Stimulated activated naive CD8-positive, alpha-beta T cell treated with anti-CD3 and anti-CD28 coated beads, Interleukin-15, amount 100 ng/mL, for 72 hours (primary cell): ENCODE results near the gene KL.
A peak's percentile ranks its signal among the peaks of the same experiment; 100 is the strongest.

ENCODE experiments used
- ATAC-seq: fragments of 150-1000 bp; cut with Tn5 transposase; 2 replicates; pipeline ENCODE4 v1.10.0; 2021; ENCODE audit warnings: mild to moderate bottlenecking, moderate library complexity
- DNase-seq, 2 donors: peaks; one replicate each; pipeline ENCODE4 v3.0.0; 2021 to 2022
- H3K27ac Mint-ChIP-seq, 2 donors: one replicate each; pipeline ENCODE4 v1.8.0; 2022; ENCODE audit warnings: mild to moderate bottlenecking in 2 of 2, mixed read lengths in 2 of 2, moderate library complexity in 2 of 2
- H3K27me3 Mint-ChIP-seq: one replicate; pipeline ENCODE4 v1.8.0; 2022; ENCODE audit warnings: mixed read lengths
- H3K4me1 Mint-ChIP-seq: one replicate; pipeline ENCODE4 v1.8.0; 2022; ENCODE audit warnings: mild to moderate bottlenecking, mixed read lengths
- H3K4me3 Mint-ChIP-seq, 2 donors: one replicate each; pipeline ENCODE4 v1.8.0; 2022; ENCODE audit warnings: mild to moderate bottlenecking in 2 of 2, mixed read lengths in 2 of 2, moderate library complexity in 1 of 2
- H3K9me3 Mint-ChIP-seq, 2 donors: one replicate each; pipeline ENCODE4 v1.8.0; 2022; ENCODE audit warnings: mixed read lengths in 2 of 2

Gene KL

GRCh38 chr13:33017323-33017929 is 1.2 kb downstream of the KL start:
- peaks cover 78% of the 10 kb centered on the region for H3K27me3 Mint-ChIP-seq
- H3K27ac Mint-ChIP-seq: peak overlapping the region in 1 of 2 donors; percentile 49
- no peaks in the 10 kb centered on the region for H3K9me3 Mint-ChIP-seq

DNA sequence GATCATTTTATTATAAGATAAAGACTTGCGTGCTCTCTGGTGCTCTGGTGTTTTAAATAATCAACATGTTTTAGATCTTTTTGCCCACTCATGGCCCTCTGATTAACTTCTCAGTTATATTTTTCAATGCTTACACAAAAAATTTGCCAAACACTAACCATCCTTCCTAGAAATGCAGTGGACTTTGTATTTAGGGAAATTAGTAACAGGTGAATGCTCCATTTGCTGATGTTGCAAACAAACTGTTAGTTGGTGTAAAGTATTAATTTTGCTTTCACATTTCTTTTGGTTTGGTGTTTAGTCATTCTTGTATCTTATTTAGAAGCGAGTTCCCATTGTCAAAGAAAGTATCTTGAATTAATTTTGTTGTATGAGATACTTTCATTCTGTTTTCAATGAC is 2.7 kb downstream of the KL start:
- Mint-ChIP-seq H3K4me3 (no peak overlapping the region), H3K27me3 (peaks cover 75% of the 10 kb centered on the region), H3K4me1 (peaks cover 19% of the 10 kb centered on the region), H3K9me3 (no peaks in the 10 kb centered on the region), H3K27ac (no peak overlapping the region)
- no peak for DNase-seq
- ATAC-seq: no peak

More at GRCh38 chr13:33017323-33017929, 1.2 kb downstream of the KL start:
- DNase-seq (peak; percentile 55 to 75), ATAC-seq (peak; percentile 93)
- Mint-ChIP-seq H3K4me1 (peaks cover 19% of the 10 kb centered on the region), H3K4me3 (peak overlapping the region; percentile 81 to 83)

GRCh38 chr13:33022986-33023385 is 6.8 kb downstream of the KL start:
- no peaks in the 10 kb centered on the region for H3K9me3 Mint-ChIP-seq
- H3K4me3 Mint-ChIP-seq: no peak overlapping the region
- ATAC-seq: no peak
- no peak overlapping the region for H3K27ac Mint-ChIP-seq
- no peaks in the 10 kb centered on the region for H3K4me1 Mint-ChIP-seq
- peaks cover 80% of the 10 kb centered on the region for H3K27me3 Mint-ChIP-seq
- DNase-seq: no peak

DNA sequence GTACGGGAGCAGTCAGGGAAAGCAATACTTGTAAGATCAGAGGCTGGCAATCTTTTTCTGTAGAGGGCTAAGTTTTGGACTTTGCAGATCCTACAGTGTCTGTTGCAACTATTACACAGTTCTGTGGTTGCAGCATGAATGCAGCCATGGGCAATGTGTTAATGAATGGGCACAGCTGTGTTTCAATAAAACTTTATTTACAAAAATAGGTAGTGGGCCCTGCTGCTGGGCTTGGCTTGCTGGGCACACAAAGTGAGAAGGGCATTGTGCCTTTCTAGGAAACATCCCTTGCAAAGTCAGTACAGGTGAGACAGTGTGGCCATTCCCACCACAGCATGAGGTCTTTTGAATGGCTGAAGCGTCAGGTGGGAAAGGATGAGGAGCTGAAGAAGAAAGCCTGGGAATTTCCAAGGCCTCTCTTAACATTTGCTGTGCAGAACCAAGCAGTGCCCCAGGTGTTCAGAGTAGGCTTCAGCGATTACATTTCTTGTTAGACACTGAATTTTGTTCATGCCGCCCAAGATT is 9.1 kb downstream of the KL start:
- DNase-seq (no peak), ATAC-seq (no peak)
- Mint-ChIP-seq H3K27ac (no peak overlapping the region), H3K27me3 (peaks cover 68% of the 10 kb centered on the region), H3K4me3 (no peak overlapping the region), H3K4me1 (no peaks in the 10 kb centered on the region), H3K9me3 (no peaks in the 10 kb centered on the region)

GRCh38 chr13:33026489-33027152 is 10.4 kb downstream of the KL start:
- Mint-ChIP-seq H3K27ac (no peak overlapping the region), H3K27me3 (peaks cover 68% of the 10 kb centered on the region), H3K4me1 (no peaks in the 10 kb centered on the region), H3K4me3 (no peak overlapping the region), H3K9me3 (no peaks in the 10 kb centered on the region)
- no peak for ATAC-seq
- DNase-seq: no peak

GRCh38 chr13:33028620-33029019 is 12.4 kb downstream of the KL start:
- peaks cover 7% of the 10 kb centered on the region for H3K4me1 Mint-ChIP-seq
- H3K27ac Mint-ChIP-seq: no peak overlapping the region
- peaks cover 70% of the 10 kb centered on the region for H3K27me3 Mint-ChIP-seq
- H3K4me3 Mint-ChIP-seq: no peak overlapping the region
- peaks cover 0 to 13% of the 10 kb centered on the region in 2 donors for H3K9me3 Mint-ChIP-seq
- DNase-seq (no peak), ATAC-seq (no peak)

GRCh38 chr13:33031277-33031676 is 15.1 kb downstream of the KL start:
- Mint-ChIP-seq H3K9me3 (peaks cover 0 to 14% of the 10 kb centered on the region in 2 donors), H3K27me3 (peaks cover 51% of the 10 kb centered on the region), H3K4me3 (no peak overlapping the region), H3K4me1 (peaks cover 8% of the 10 kb centered on the region), H3K27ac (no peak overlapping the region)
- no peak for ATAC-seq
- no peak for DNase-seq

GRCh38 chr13:33032037-33032625 is 15.9 kb downstream of the KL start:
- H3K4me1 Mint-ChIP-seq: peaks cover 8% of the 10 kb centered on the region
- no peak overlapping the region for H3K4me3 Mint-ChIP-seq
- H3K27ac Mint-ChIP-seq: no peak overlapping the region
- peaks cover 43% of the 10 kb centered on the region for H3K27me3 Mint-ChIP-seq
- no peak for ATAC-seq
- H3K9me3 Mint-ChIP-seq: peaks cover 0 to 14% of the 10 kb centered on the region in 2 donors
- no peak for DNase-seq

DNA sequence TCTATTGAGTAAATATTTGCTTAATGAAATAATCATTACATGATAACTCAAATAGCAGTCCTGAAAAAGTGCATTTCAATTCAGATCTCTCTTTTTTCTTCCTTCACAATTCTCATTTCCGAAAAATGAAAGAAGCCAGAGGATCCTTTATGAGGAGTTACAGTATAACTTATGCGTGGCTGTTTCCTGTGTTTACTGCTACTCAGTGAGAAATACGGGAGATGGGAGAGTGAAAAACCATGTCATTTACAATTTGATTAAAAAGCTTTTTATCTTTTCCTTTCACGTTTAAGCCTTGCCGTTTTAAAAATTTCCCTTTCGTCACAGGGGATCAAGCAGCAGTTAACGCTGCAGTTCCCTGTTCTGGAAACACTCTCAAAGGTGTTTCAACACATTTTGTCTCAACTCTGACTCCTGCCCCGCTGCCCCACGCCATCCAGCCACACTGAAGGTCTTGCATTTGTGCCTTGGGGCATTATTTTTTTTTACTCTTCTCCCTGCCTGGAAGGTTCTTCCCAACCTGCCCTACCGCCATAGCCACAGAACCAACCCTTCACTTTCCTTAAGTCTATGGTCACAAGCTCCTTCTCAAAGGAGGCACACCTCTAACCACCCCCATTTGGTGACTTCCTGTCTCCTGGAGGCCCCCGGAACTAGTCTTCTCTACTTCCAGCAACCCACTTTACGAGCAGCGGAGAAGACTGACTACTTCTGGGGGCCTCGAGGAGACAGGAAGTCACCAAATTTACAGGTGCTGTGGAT is 17.0 kb downstream of the KL start:
- peak overlapping the region; percentile 82 to 87 for H3K4me3 Mint-ChIP-seq
- H3K27ac Mint-ChIP-seq: peak overlapping the region; percentile 94 to 98
- DNase-seq (peak; percentile 35 to 52), ATAC-seq (peak; percentile 95)
- peaks cover 32% of the 10 kb centered on the region for H3K27me3 Mint-ChIP-seq
- H3K9me3 Mint-ChIP-seq: peaks cover 0 to 14% of the 10 kb centered on the region in 2 donors
- peaks cover 8% of the 10 kb centered on the region for H3K4me1 Mint-ChIP-seq

DNA sequence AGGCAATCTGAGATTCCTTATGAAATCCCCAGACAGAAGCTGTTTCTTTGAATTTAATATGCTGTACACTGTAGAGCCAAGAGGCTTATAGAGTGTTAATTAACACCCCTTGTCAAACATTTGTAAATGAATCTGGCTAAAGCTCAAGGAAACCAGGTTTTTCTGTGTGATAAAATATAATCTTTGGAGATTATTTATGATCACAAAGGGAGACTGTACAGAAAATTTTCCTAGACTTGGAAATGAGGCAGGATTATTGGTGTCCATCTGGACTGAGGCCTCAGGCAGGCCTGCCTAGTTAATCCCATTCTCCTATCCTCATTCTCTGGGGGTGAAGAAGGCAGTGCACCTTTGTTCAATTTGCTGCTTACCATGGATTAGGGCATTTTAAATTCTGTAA is 17.8 kb downstream of the KL start:
- Mint-ChIP-seq H3K4me1 (peaks cover 8% of the 10 kb centered on the region), H3K27ac (peak overlapping the region; percentile 15 to 56), H3K9me3 (peaks cover 0 to 14% of the 10 kb centered on the region in 2 donors), H3K27me3 (peaks cover 26% of the 10 kb centered on the region), H3K4me3 (peak overlapping the region in 1 of 2 donors; percentile 87)
- ATAC-seq (no peak), DNase-seq (no peak)

DNA sequence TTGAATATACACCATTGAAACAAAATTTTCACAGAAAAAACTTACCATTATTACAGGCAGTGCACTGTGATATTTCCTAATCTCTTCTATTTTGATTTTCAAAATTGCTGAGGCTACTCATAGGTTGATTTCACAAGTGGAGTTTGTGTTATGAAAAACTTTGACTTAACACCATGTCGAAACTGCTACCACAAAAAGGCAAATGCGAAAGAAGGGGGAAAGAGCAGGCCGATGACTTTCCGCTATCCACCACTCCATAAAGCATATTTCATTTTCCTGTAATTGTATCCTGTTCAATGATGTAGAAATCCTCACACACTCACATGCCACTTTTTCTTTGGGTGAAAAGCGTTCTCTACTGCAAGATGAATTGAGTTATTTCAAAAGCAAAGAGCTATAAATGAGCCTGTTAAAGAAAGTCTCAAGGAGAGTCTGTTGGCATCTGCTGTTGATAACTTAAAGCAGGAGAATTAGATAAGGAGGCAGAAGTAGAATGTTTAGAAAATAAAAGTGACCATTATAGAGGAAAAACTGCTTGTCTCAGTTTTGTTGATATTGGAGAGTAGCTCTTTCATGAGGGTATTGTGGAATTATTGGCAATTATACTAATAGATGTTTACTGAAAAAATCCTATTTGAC is 18.8 kb downstream of the KL start:
- Mint-ChIP-seq H3K27ac (peak overlapping the region in 1 of 2 donors; percentile 19), H3K27me3 (peaks cover 35% of the 10 kb centered on the region), H3K4me1 (peaks cover 8% of the 10 kb centered on the region), H3K9me3 (peaks cover 0 to 14% of the 10 kb centered on the region in 2 donors), H3K4me3 (peak overlapping the region in 1 of 2 donors; percentile 87)
- no peak for ATAC-seq
- DNase-seq: no peak

DNA sequence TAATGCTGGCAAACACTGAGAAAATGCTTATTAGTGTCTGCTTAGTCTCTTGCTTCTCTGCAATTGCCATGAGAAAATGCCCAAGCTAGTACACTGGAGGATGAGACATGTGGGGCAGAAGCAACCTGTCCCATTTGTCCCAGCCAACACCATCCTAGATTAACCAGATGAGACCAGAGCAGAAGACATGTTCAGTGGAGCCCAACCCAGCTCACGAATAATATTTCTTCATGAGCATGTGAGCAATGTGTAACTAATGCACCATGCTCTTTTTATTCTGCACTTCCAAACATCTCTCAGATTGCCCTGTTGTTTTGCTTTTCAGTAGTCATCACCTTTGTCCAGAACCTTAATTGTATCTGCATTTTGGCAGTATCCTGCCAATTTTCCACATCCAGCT is 21.4 kb downstream of the KL start:
- Mint-ChIP-seq H3K27ac (no peak overlapping the region), H3K9me3 (peaks cover 0 to 9% of the 10 kb centered on the region in 2 donors)

DNA sequence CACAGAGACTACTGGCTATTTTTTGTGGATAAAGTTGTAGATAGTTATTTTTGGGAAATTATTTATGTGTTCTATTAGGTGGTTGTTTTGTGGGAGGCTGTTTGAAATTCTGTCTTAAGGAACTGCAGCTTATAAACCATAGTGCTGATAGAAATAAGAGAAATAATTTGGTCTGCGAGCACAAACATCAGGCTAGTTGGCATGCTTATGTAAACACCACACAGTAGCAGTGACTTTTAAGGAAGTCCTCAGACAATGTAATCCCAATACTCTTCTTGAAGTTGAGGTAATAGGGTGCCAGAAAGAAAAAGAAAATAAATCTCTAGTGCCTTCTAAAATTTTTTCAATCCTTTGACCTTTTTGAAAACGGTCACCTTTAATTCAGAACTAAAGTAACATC is 23.9 kb downstream of the KL start:
- H3K27ac Mint-ChIP-seq: no peak overlapping the region
- DNase-seq: no peak
- no peak overlapping the region for H3K4me3 Mint-ChIP-seq
- peaks cover 8% of the 10 kb centered on the region for H3K27me3 Mint-ChIP-seq
- no peaks in the 10 kb centered on the region for H3K4me1 Mint-ChIP-seq
- ATAC-seq: no peak
- H3K9me3 Mint-ChIP-seq: no peaks in the 10 kb centered on the region

More for the DNA sequence above, 21.4 kb downstream of the KL start:
- no peak for DNase-seq
- H3K27me3 Mint-ChIP-seq: peaks cover 9% of the 10 kb centered on the region
- no peak for ATAC-seq
- H3K4me1 Mint-ChIP-seq: peaks cover 8% of the 10 kb centered on the region
- no peak overlapping the region for H3K4me3 Mint-ChIP-seq

- peaks cover 33% of the 10 kb centered on the region for H3K27me3 Mint-ChIP-seq
- ATAC-seq (no peak), DNase-seq (no peak)
- no peak overlapping the region for H3K27ac Mint-ChIP-seq
- no peaks in the 10 kb centered on the region for H3K9me3 Mint-ChIP-seq
- H3K4me1 Mint-ChIP-seq: no peaks in the 10 kb centered on the region
- no peak overlapping the region for H3K4me3 Mint-ChIP-seq
Observed at GRCh38 chr13:33045851-33046592, 29.8 kb downstream of the KL start.
